ENCODE results near the gene CHRD. TPM values are rescaled to one million over a fixed set of nuclear protein-coding genes. Genes with fewer than 3 reads are reported as not detected.

CHRD gene
- total RNA-seq, 1 experiment from 2014 or later, result not detected

GRCh38 chr3:184357248-184358123 lies 22.4 kb upstream of the CHRD start:
- Mint-ChIP-seq H3K36me3 (ENCODE audit: insufficient read depth, unreplicated experiment) (no peaks in the 10 kb centered on the region), H3K27me3 (ENCODE audit: insufficient read depth, unreplicated experiment) (no peaks in the 10 kb centered on the region), H3K9me3 (ENCODE audit: unreplicated experiment) (no peaks in the 10 kb centered on the region), H3K4me3 (ENCODE audit: unreplicated experiment) (no peak overlapping the region), H3K4me1 (ENCODE audit: insufficient read depth, unreplicated experiment) (peaks cover 15% of the 10 kb centered on the region), H3K27ac (ENCODE audit: low read depth, unreplicated experiment) (no peak overlapping the region)
- POLR2A ChIA-PET, result interaction anchor here (0.6 kb wide), 1 partner anchor 467 kb away, joined by 4 read pairs; no protein-coding TSS in a partner anchor
- intact Hi-C loops (cut with micrococcal nuclease), result no loop called here
- no TSS peak for BruUV-seq (replicated peaks)
- DNase-seq (ENCODE audit: unreplicated experiment), result no peak
- TF ChIP-seq CTCF (IDR thresholded peaks at IDR 0.05; ENCODE audit: unreplicated experiment), result no peak
- CTCF ChIA-PET, result interaction anchor here (0.8 kb wide), 1 partner anchor 12 kb away, joined by 3 read pairs; no protein-coding TSS in a partner anchor

- no peak for DNase-seq (ENCODE audit: unreplicated experiment)
- Mint-ChIP-seq H3K27ac (ENCODE audit: low read depth, unreplicated experiment) (no peak overlapping the region), H3K9me3 (ENCODE audit: unreplicated experiment) (no peaks in the 10 kb centered on the region), H3K27me3 (ENCODE audit: insufficient read depth, unreplicated experiment) (no peaks in the 10 kb centered on the region), H3K4me3 (ENCODE audit: unreplicated experiment) (no peak overlapping the region), H3K36me3 (ENCODE audit: insufficient read depth, unreplicated experiment) (no peaks in the 10 kb centered on the region), H3K4me1 (ENCODE audit: insufficient read depth, unreplicated experiment) (peaks cover 15% of the 10 kb centered on the region)
- ChIA-PET CTCF (interaction anchor here (0.8 to 1.9 kb wide), 3 partner anchors 10 to 13 kb away, joined by 3 to 7 read pairs (median 3); no protein-coding TSS in a partner anchor), POLR2A (no interaction called here)
- intact Hi-C loops (cut with micrococcal nuclease), result no loop called here
- no peak for TF ChIP-seq CTCF (IDR thresholded peaks at IDR 0.05; ENCODE audit: unreplicated experiment)
- no TSS peak for BruUV-seq (replicated peaks)
Observed at GRCh38 chr3:184358124-184358767, 21.6 kb upstream of the CHRD start.

- TF ChIP-seq CTCF (IDR thresholded peaks at IDR 0.05; ENCODE audit: unreplicated experiment), result no peak
- Mint-ChIP-seq H3K27ac (ENCODE audit: low read depth, unreplicated experiment) (no peak overlapping the region), H3K4me3 (ENCODE audit: unreplicated experiment) (no peak overlapping the region), H3K27me3 (ENCODE audit: insufficient read depth, unreplicated experiment) (no peaks in the 10 kb centered on the region), H3K9me3 (ENCODE audit: unreplicated experiment) (no peaks in the 10 kb centered on the region), H3K36me3 (ENCODE audit: insufficient read depth, unreplicated experiment) (peaks cover 6% of the 10 kb centered on the region), H3K4me1 (ENCODE audit: insufficient read depth, unreplicated experiment) (peaks cover 15% of the 10 kb centered on the region)
- BruUV-seq (replicated peaks), result no TSS peak
- no peak for DNase-seq (ENCODE audit: unreplicated experiment)
- POLR2A ChIA-PET, result no interaction called here
- intact Hi-C loops (cut with micrococcal nuclease), result no loop called here
- CTCF ChIA-PET, result interaction anchor here (1.5 to 1.9 kb wide), 2 partner anchors 11 to 13 kb away, joined by 3 to 7 read pairs; no protein-coding TSS in a partner anchor
Observed at GRCh38 chr3:184358921-184359350, 20.9 kb upstream of the CHRD start.

GRCh38 chr3:184359610-184360009 lies 20.2 kb upstream of the CHRD start:
- no peak for TF ChIP-seq CTCF (IDR thresholded peaks at IDR 0.05; ENCODE audit: unreplicated experiment)
- peaks cover 10% of the 10 kb centered on the region for H3K36me3 Mint-ChIP-seq (ENCODE audit: insufficient read depth, unreplicated experiment)
- peak overlapping the region; percentile 93 for H3K4me3 Mint-ChIP-seq (ENCODE audit: unreplicated experiment)
- no peak overlapping the region for H3K27ac Mint-ChIP-seq (ENCODE audit: low read depth, unreplicated experiment)
- peaks cover 19% of the 10 kb centered on the region for H3K4me1 Mint-ChIP-seq (ENCODE audit: insufficient read depth, unreplicated experiment)
- H3K27me3 Mint-ChIP-seq (ENCODE audit: insufficient read depth, unreplicated experiment), result no peaks in the 10 kb centered on the region
- CTCF ChIA-PET, result interaction anchor here (0.5 to 1.9 kb wide), 4 partner anchors 12 to 1218 kb away, joined by 3 to 7 read pairs (median 3); no protein-coding TSS in a partner anchor
- no TSS peak for BruUV-seq (replicated peaks)
- DNase-seq (ENCODE audit: unreplicated experiment), result no peak
- no peaks in the 10 kb centered on the region for H3K9me3 Mint-ChIP-seq (ENCODE audit: unreplicated experiment)
- intact Hi-C loops (cut with micrococcal nuclease), result no loop called here
- POLR2A ChIA-PET, result interaction anchor here (1.1 to 1.2 kb wide), 2 partner anchors 11 to 46 kb away, joined by 3 to 4 read pairs; no protein-coding TSS in a partner anchor
